Neural progenitor cell (in vitro differentiated cells): ENCODE data around the gene FASTKD3. TPM values are rescaled to one million over a fixed set of nuclear protein-coding genes. Genes with fewer than 3 reads are reported as not detected.
A peak's percentile ranks its signal among the peaks of the same experiment; 100 is the strongest.

Experiments
- DNase-seq: peaks from one replicate; pipeline ENCODE4 v3.0.0-alpha.2; 2016; ENCODE audit warnings: low spot score
- H2AFZ ChIP-seq: fragments of 200-600 bp; sonication (generic); replicated peaks from 2 replicates; pipeline ENCODE4 v1.6.1; 2016; ENCODE audit warnings: antibody characterized with exemption
- H3F3A ChIP-seq: fragments of 200-600 bp; sonication (generic); 2 replicates; pipeline ENCODE4 v1.6.1; 2016; ENCODE audit warnings: antibody characterized with exemption, low read depth
- H3K27ac ChIP-seq: fragments of 200-600 bp; sonication (generic); 2 replicates; pipeline ENCODE4 v1.5.1; 2016; ENCODE audit warnings: mild to moderate bottlenecking
- H3K27me3 ChIP-seq: fragments of 200-600 bp; sonication (generic); 2 replicates; pipeline ENCODE4 v1.6.1; 2016; ENCODE audit warnings: mild to moderate bottlenecking, moderate library complexity
- H3K36me3 ChIP-seq: fragments of 200-600 bp; sonication (generic); 2 replicates; pipeline ENCODE4 v1.5.1; 2016
- H3K4me1 ChIP-seq: fragments of 200-600 bp; sonication (generic); 2 replicates; pipeline ENCODE4 v1.6.1; 2016; ENCODE audit warnings: mixed run types
- H3K4me2 ChIP-seq: fragments of 200-600 bp; sonication (generic); 2 replicates; pipeline ENCODE4 v1.6.1; 2016
- H3K4me3 ChIP-seq: fragments of 200-600 bp; sonication (generic); 2 replicates; pipeline ENCODE4 v1.5.1; 2016
- H3K79me2 ChIP-seq: fragments of 200-600 bp; sonication (generic); 2 replicates; pipeline ENCODE4 v1.6.1; 2016; ENCODE audit warnings: low read depth
- H3K9ac ChIP-seq: fragments of 200-600 bp; sonication (generic); 2 replicates; pipeline ENCODE4 v1.6.1; 2016
- H3K9me3 ChIP-seq: fragments of 200-600 bp; sonication (generic); 2 replicates; pipeline ENCODE4 v1.5.1; 2016; ENCODE audit warnings: low read depth
- H4K20me1 ChIP-seq: fragments of 200-600 bp; sonication (generic); 2 replicates; pipeline ENCODE4 v1.6.1; 2016; ENCODE audit warnings: low read depth
- H3K27ac Mint-ChIP-seq: 3 replicates; pipeline ENCODE4 v1.8.0; 2021; ENCODE audit warnings: mixed read lengths
- H3K27me3 Mint-ChIP-seq: 2 replicates; pipeline ENCODE4 v1.8.0; 2022; ENCODE audit warnings: low read depth, mild to moderate bottlenecking, inconsistent platforms, moderate library complexity, mixed read lengths; ENCODE audit not compliant: insufficient read depth
- H3K36me3 Mint-ChIP-seq: 3 replicates; pipeline ENCODE4 v1.8.0; 2021; ENCODE audit warnings: mixed read lengths
- H3K4me1 Mint-ChIP-seq: 3 replicates; pipeline ENCODE4 v1.8.0; 2021; ENCODE audit warnings: mixed read lengths
- H3K4me3 Mint-ChIP-seq: 3 replicates; pipeline ENCODE4 v1.8.0; 2021; ENCODE audit warnings: mild to moderate bottlenecking, moderate library complexity, mixed read lengths
- H3K9me3 Mint-ChIP-seq: 3 replicates; pipeline ENCODE4 v1.8.0; 2020; ENCODE audit warnings: mixed read lengths
- CTCF ChIP-seq: fragments of 200-600 bp; sonication (generic); IDR thresholded peaks from 2 replicates; pipeline ENCODE4 v1.5.1; 2017; ENCODE audit warnings: antibody characterized with exemption, mild to moderate bottlenecking
- EZH2 ChIP-seq: fragments of 200-600 bp; sonication (generic); IDR thresholded peaks from 2 replicates; pipeline ENCODE4 v1.6.1; 2017; ENCODE audit warnings: antibody characterized with exemption, mild to moderate bottlenecking, moderate library complexity
- EZH2phosphoT487 ChIP-seq: fragments of 200-600 bp; sonication (generic); IDR thresholded peaks from 2 replicates; pipeline ENCODE4 v1.6.1; 2017; ENCODE audit warnings: antibody characterized with exemption
- total RNA-seq: library from RNA; depleted of rRNA; stranded (reverse); fragments of >200 nt; gene quantifications from 2 replicates; pipeline ENCODE4 v1.2.3, GENCODE V29; 2015; ENCODE audit warnings: low replicate concordance

The FASTKD3 gene
- total RNA-seq, 1 donor from 2014 or later: 32.2 TPM

DNA sequence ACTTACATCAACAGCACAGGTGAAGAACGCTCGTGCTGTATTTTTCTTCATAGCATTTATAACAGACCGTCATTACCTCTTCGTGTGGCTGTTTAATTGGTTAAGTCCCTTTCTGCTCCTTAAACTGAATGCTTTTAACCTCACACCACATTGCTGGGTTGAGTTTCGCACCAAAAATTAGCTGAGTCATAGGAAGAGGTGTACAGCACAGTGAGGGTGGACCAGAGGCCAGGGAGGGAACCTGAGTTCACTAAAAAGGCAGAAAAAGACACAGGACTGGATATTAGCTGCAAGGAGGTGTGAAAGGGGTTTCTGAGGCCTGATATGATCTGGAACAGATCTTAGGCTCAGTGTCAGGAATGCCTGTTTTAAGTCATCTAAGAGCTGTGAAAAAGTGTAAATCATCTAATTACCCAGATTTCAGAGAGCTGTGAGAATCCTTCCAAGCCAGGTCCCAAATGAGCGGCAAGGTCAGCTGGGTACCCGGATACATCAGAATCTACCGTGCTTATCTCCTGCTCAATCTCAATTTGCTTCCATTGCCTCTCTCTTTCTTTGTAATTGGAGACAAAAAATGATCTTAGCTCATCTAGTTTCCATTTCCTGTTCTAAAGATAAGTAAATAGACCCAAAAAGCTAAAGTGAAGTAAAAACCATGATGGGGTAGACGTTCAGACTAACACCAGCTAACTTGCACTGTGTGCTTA is 10.8 kb downstream of the FASTKD3 start:
- H3K27me3 ChIP-seq: no peaks in the 10 kb centered on the region
- H3K4me1 ChIP-seq: no peaks in the 10 kb centered on the region
- H3F3A ChIP-seq: peaks cover 6% of the 10 kb centered on the region
- H3K27me3 Mint-ChIP-seq: no peaks in the 10 kb centered on the region
- no peaks in the 10 kb centered on the region for H3K9me3 ChIP-seq
- H3K4me1 Mint-ChIP-seq: peaks cover 7% of the 10 kb centered on the region
- no peak overlapping the region for H3K9ac ChIP-seq
- no peak overlapping the region for H3K4me3 ChIP-seq
- TF ChIP-seq EZH2 (no peak), CTCF (no peak), EZH2phosphoT487 (no peak)
- H3K36me3 ChIP-seq: no peaks in the 10 kb centered on the region
- H3K79me2 ChIP-seq: no peaks in the 10 kb centered on the region
- no peak overlapping the region for H3K4me2 ChIP-seq
- no peak overlapping the region for H3K27ac Mint-ChIP-seq
- H2AFZ ChIP-seq: no peak overlapping the region
- H3K4me3 Mint-ChIP-seq: no peak overlapping the region
- no peaks in the 10 kb centered on the region for H4K20me1 ChIP-seq
- peaks cover 17% of the 10 kb centered on the region for H3K36me3 Mint-ChIP-seq
- DNase-seq: no peak
- H3K27ac ChIP-seq: no peak overlapping the region
- H3K9me3 Mint-ChIP-seq: no peaks in the 10 kb centered on the region

DNA sequence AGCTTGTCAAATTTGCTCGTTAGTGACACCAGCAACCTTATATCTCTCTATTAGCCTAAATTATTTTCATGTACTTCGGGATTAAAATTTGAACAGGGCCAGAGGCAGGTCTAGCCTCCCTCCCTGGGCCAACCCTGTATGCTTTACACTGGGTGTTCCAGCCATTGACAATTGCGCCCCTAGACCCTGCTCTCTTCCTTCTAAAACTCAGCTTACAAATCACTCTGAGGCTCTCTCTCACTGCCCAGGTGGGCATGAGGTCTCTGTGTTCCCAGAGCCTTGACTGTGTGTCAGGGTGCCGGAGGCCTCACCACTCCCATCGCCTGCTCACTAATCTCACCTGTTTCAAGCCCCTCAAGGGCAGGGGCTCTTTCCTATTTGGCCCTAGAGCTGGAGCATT is 11.5 kb downstream of the FASTKD3 start:
- H3K9ac ChIP-seq: no peak overlapping the region
- peaks cover 6% of the 10 kb centered on the region for H3F3A ChIP-seq
- H3K9me3 Mint-ChIP-seq: no peaks in the 10 kb centered on the region

GRCh38 chr5:7856855-7857254 is 12.0 kb downstream of the FASTKD3 start:
- H3K27ac Mint-ChIP-seq: no peak overlapping the region
- TF ChIP-seq EZH2phosphoT487 (no peak), CTCF (peak; percentile 87), EZH2 (no peak)

More for the DNA sequence above, 11.5 kb downstream of the FASTKD3 start:
- peaks cover 12% of the 10 kb centered on the region for H3K36me3 Mint-ChIP-seq
- H2AFZ ChIP-seq: no peak overlapping the region
- H3K9me3 ChIP-seq: no peaks in the 10 kb centered on the region
- H3K4me3 Mint-ChIP-seq: no peak overlapping the region
- H3K4me1 Mint-ChIP-seq: peaks cover 7% of the 10 kb centered on the region
- H3K4me3 ChIP-seq: no peak overlapping the region
- H3K79me2 ChIP-seq: no peaks in the 10 kb centered on the region
- no peaks in the 10 kb centered on the region for H3K4me1 ChIP-seq
- TF ChIP-seq EZH2phosphoT487: no peak
- TF ChIP-seq EZH2: no peak
- TF ChIP-seq CTCF: no peak
- H3K27me3 Mint-ChIP-seq: no peaks in the 10 kb centered on the region
- no peak overlapping the region for H3K4me2 ChIP-seq
- DNase-seq: no peak
- H4K20me1 ChIP-seq: no peaks in the 10 kb centered on the region
- H3K27ac ChIP-seq: no peak overlapping the region
- H3K27me3 ChIP-seq: no peaks in the 10 kb centered on the region
- no peaks in the 10 kb centered on the region for H3K36me3 ChIP-seq
- H3K27ac Mint-ChIP-seq: no peak overlapping the region

More at GRCh38 chr5:7856855-7857254, 12.0 kb downstream of the FASTKD3 start:
- H3K4me2 ChIP-seq: no peak overlapping the region
- no peak overlapping the region for H3K27ac ChIP-seq
- no peaks in the 10 kb centered on the region for H3K27me3 ChIP-seq
- H3K9ac ChIP-seq: no peak overlapping the region
- Mint-ChIP-seq H3K27me3 (peaks cover 3% of the 10 kb centered on the region), H3K36me3 (peaks cover 11% of the 10 kb centered on the region), H3K9me3 (no peaks in the 10 kb centered on the region), H3K4me3 (no peak overlapping the region), H3K4me1 (peaks cover 8% of the 10 kb centered on the region)
- no peak overlapping the region for H3K4me3 ChIP-seq
- no peak overlapping the region for H2AFZ ChIP-seq
- H3K9me3 ChIP-seq: no peaks in the 10 kb centered on the region
- no peaks in the 10 kb centered on the region for H3K79me2 ChIP-seq
- no peaks in the 10 kb centered on the region for H3K4me1 ChIP-seq
- peaks cover 6% of the 10 kb centered on the region for H3F3A ChIP-seq
- peak; percentile 68 for DNase-seq
- no peaks in the 10 kb centered on the region for H4K20me1 ChIP-seq
- H3K36me3 ChIP-seq: no peaks in the 10 kb centered on the region
